Neural crest cell (in vitro differentiated cells): ENCODE results near the gene CACUL1. TPM values are rescaled to one million over a fixed set of nuclear protein-coding genes. Genes with fewer than 3 reads are reported as not detected.

Source experiments
- DNase-seq: peaks from one replicate; pipeline ENCODE4 v3.0.0; 2021; ENCODE audit warnings: low read depth, mixed read lengths, low spot score
- H3K27ac Mint-ChIP-seq: one replicate; pipeline ENCODE4 v1.8.0; 2021; ENCODE audit warnings: mild to moderate bottlenecking, mixed read lengths; ENCODE audit not compliant: unreplicated experiment
- H3K27me3 Mint-ChIP-seq: 2 replicates; pipeline ENCODE4 v1.8.0; 2021; ENCODE audit warnings: low read depth, mild to moderate bottlenecking, mixed read lengths
- H3K36me3 Mint-ChIP-seq: 2 replicates; pipeline ENCODE4 v1.8.0; 2021; ENCODE audit warnings: low read depth, mild to moderate bottlenecking, mixed read lengths
- H3K4me1 Mint-ChIP-seq: 2 replicates; pipeline ENCODE4 v1.8.0; 2021; ENCODE audit warnings: mixed read lengths
- H3K4me3 Mint-ChIP-seq: one replicate; pipeline ENCODE4 v1.8.0; 2021; ENCODE audit warnings: mild to moderate bottlenecking, mixed read lengths
- H3K9me3 Mint-ChIP-seq: 2 replicates; pipeline ENCODE4 v1.8.0; 2021; ENCODE audit warnings: mixed read lengths
- CTCF ChIP-seq: fragments of 200-600 bp; sonication (generic); conservative IDR thresholded peaks from 2 replicates; pipeline ENCODE4 v1.5.0; 2021; ENCODE audit warnings: antibody characterized with exemption, mild to moderate bottlenecking
- total RNA-seq: library from RNA; stranded (reverse); gene quantifications from 2 replicates; pipeline ENCODE4 v1.2.1, GENCODE V29; 2021

The CACUL1 gene
- total RNA-seq, 1 donor from 2014 or later = 45.2 TPM

GRCh38 chr10:118775478-118775877, 20.7 kb upstream of the CACUL1 start:
- H3K9me3 Mint-ChIP-seq = peaks cover 7% of the 10 kb centered on the region
- peaks cover 7% of the 10 kb centered on the region for H3K27me3 Mint-ChIP-seq
- no peak overlapping the region for H3K27ac Mint-ChIP-seq
- no peak for DNase-seq
- no peaks in the 10 kb centered on the region for H3K4me1 Mint-ChIP-seq
- no peak overlapping the region for H3K4me3 Mint-ChIP-seq
- H3K36me3 Mint-ChIP-seq = no peaks in the 10 kb centered on the region
- TF ChIP-seq CTCF = peak; percentile 24

- H3K27ac Mint-ChIP-seq = no peak overlapping the region
- no peak for DNase-seq
- H3K36me3 Mint-ChIP-seq = no peaks in the 10 kb centered on the region
- no peaks in the 10 kb centered on the region for H3K4me1 Mint-ChIP-seq
- peaks cover 7% of the 10 kb centered on the region for H3K9me3 Mint-ChIP-seq
- TF ChIP-seq CTCF = no peak
- peaks cover 7% of the 10 kb centered on the region for H3K27me3 Mint-ChIP-seq
- H3K4me3 Mint-ChIP-seq = no peak overlapping the region
Measured at GRCh38 chr10:118773041-118773440, 18.3 kb upstream of the CACUL1 start.

- H3K4me3 Mint-ChIP-seq = no peak overlapping the region
- no peak for DNase-seq
- no peak for TF ChIP-seq CTCF
- no peak overlapping the region for H3K27ac Mint-ChIP-seq
- H3K9me3 Mint-ChIP-seq = peaks cover 4% of the 10 kb centered on the region
- no peaks in the 10 kb centered on the region for H3K36me3 Mint-ChIP-seq
- H3K4me1 Mint-ChIP-seq = no peaks in the 10 kb centered on the region
- peaks cover 7% of the 10 kb centered on the region for H3K27me3 Mint-ChIP-seq
Measured at GRCh38 chr10:118771976-118772375, 17.2 kb upstream of the CACUL1 start.

GRCh38 chr10:118769898-118770600, 15.3 kb upstream of the CACUL1 start:
- Mint-ChIP-seq H3K36me3 (no peaks in the 10 kb centered on the region), H3K4me1 (no peaks in the 10 kb centered on the region), H3K27me3 (peaks cover 7% of the 10 kb centered on the region), H3K9me3 (no peaks in the 10 kb centered on the region), H3K27ac (no peak overlapping the region), H3K4me3 (no peak overlapping the region)
- DNase-seq = no peak
- TF ChIP-seq CTCF = no peak

- H3K4me3 Mint-ChIP-seq = no peak overlapping the region
- DNase-seq = no peak
Measured at GRCh38 chr10:118768041-118768919, 13.5 kb upstream of the CACUL1 start.

More at GRCh38 chr10:118768041-118768919, 13.5 kb upstream of the CACUL1 start:
- H3K27me3 Mint-ChIP-seq = peaks cover 10% of the 10 kb centered on the region
- no peak for TF ChIP-seq CTCF
- H3K36me3 Mint-ChIP-seq = no peaks in the 10 kb centered on the region
- no peak overlapping the region for H3K27ac Mint-ChIP-seq
- no peaks in the 10 kb centered on the region for H3K4me1 Mint-ChIP-seq
- H3K9me3 Mint-ChIP-seq = no peaks in the 10 kb centered on the region
